Mesenchymal stem cell (in vitro differentiated cells and primary cell): ENCODE results near the gene SRL.

ENCODE experiments used
- DNase-seq: peaks from one replicate; pipeline ENCODE4 v3.0.0-alpha.2; 2013
- H2AFZ ChIP-seq: one replicate; pipeline ENCODE4 v1.6.1; 2013; ENCODE audit warnings: low read depth, mild to moderate bottlenecking, control low read depth, inconsistent platforms, low read length, moderate library complexity
- H2AK5ac ChIP-seq: 2 replicates; pipeline ENCODE4 v1.6.1; 2013; ENCODE audit warnings: low read length, moderate library complexity, mild to moderate bottlenecking, inconsistent platforms; ENCODE audit not compliant: severe bottlenecking
- H2BK120ac ChIP-seq: one replicate; pipeline ENCODE4 v1.6.1; 2013; ENCODE audit warnings: low read depth, mild to moderate bottlenecking, inconsistent platforms, low read length, moderate library complexity
- H2BK12ac ChIP-seq, 2 experiments: one replicate each; pipeline ENCODE4 v1.6.1; 2013; ENCODE audit warnings: inconsistent platforms in 2 of 2, low read length in 2 of 2, mild to moderate bottlenecking in 2 of 2, moderate library complexity in 2 of 2, control low read depth in 1 of 2
- H2BK15ac ChIP-seq: one replicate; pipeline ENCODE4 v1.6.1; 2013; ENCODE audit warnings: mild to moderate bottlenecking, low read depth, inconsistent platforms; ENCODE audit not compliant: poor library complexity, severe bottlenecking
- H2BK5ac ChIP-seq: 2 replicates; pipeline ENCODE4 v1.6.1; 2013; ENCODE audit warnings: low read depth, mild to moderate bottlenecking, low read length, control low read depth, inconsistent platforms; ENCODE audit not compliant: poor library complexity, severe bottlenecking
- H3K14ac ChIP-seq, 2 experiments: one replicate each; pipeline ENCODE4 v1.6.1; 2013; ENCODE audit warnings: inconsistent platforms in 2 of 2, low read length in 2 of 2, control low read depth in 1 of 2, mild to moderate bottlenecking in 1 of 2, moderate library complexity in 1 of 2
- H3K18ac ChIP-seq, 2 experiments: one replicate each; pipeline ENCODE4 v1.6.1; 2013; ENCODE audit warnings: inconsistent platforms in 2 of 2, low read length in 2 of 2, control low read depth in 1 of 2, low read depth in 1 of 2, mild to moderate bottlenecking in 1 of 2
- H3K23ac ChIP-seq, 2 experiments: one replicate each; pipeline ENCODE4 v1.6.1; 2013; ENCODE audit warnings: inconsistent platforms in 2 of 2, low read length in 2 of 2, mild to moderate bottlenecking in 2 of 2, moderate library complexity in 2 of 2, control low read depth in 1 of 2
- H3K27ac ChIP-seq: 2 replicates; pipeline ENCODE4 v1.5.1; 2013; ENCODE audit warnings: mild to moderate bottlenecking, moderate library complexity, low read length, control low read depth, inconsistent platforms; ENCODE audit not compliant: poor library complexity, severe bottlenecking
- H3K27me3 ChIP-seq, 2 experiments: 2 replicates each; pipeline versions ENCODE4 v1.6.1 to v1.7.0; 2013; ENCODE audit warnings: low read length in 2 of 2, mild to moderate bottlenecking in 2 of 2, moderate library complexity in 2 of 2, control low read depth in 1 of 2, inconsistent platforms in 1 of 2; ENCODE audit not compliant: control insufficient read depth in 1 of 2, insufficient read depth in 1 of 2
- H3K36me3 ChIP-seq, 2 experiments: 2 replicates each; pipeline versions ENCODE4 v1.6.1 to v1.7.0; 2013; ENCODE audit warnings: low read length in 2 of 2, control low read depth in 1 of 2, inconsistent platforms in 1 of 2, low read depth in 1 of 2, mild to moderate bottlenecking in 1 of 2; ENCODE audit not compliant: insufficient read depth in 2 of 2, control insufficient read depth in 1 of 2
- H3K4ac ChIP-seq, 2 experiments: one replicate each; pipeline ENCODE4 v1.6.1; 2013; ENCODE audit warnings: inconsistent platforms in 2 of 2, low read length in 2 of 2, mild to moderate bottlenecking in 2 of 2, moderate library complexity in 2 of 2, control low read depth in 1 of 2, low read depth in 1 of 2
- H3K4me1 ChIP-seq: 2 replicates; pipeline ENCODE4 v1.6.1; 2013; ENCODE audit warnings: low read depth, low read length, control low read depth; ENCODE audit not compliant: control insufficient read depth, insufficient read depth
- H3K4me2 ChIP-seq: 2 replicates; pipeline ENCODE4 v1.6.1; 2013; ENCODE audit warnings: low read length, mild to moderate bottlenecking, inconsistent platforms; ENCODE audit not compliant: poor library complexity, severe bottlenecking
- H3K4me3 ChIP-seq, 2 experiments: 2 replicates each; pipeline versions ENCODE4 v1.5.1 to v1.7.0; 2013; ENCODE audit warnings: low read length in 2 of 2, mild to moderate bottlenecking in 2 of 2, control low read depth in 1 of 2, low read depth in 1 of 2; ENCODE audit not compliant: insufficient read depth in 1 of 2
- H3K79me1 ChIP-seq: replicated peaks from 2 replicates; pipeline ENCODE4 v1.6.1; 2013; ENCODE audit warnings: mild to moderate bottlenecking, control low read depth, low read length, inconsistent platforms; ENCODE audit not compliant: poor library complexity, severe bottlenecking
- H3K9ac ChIP-seq: 2 replicates; pipeline ENCODE4 v1.7.0; 2013; ENCODE audit warnings: mild to moderate bottlenecking, low read length, moderate library complexity
- H3K9me3 ChIP-seq: 2 replicates; pipeline ENCODE4 v1.7.0; 2013; ENCODE audit warnings: mild to moderate bottlenecking, low read length; ENCODE audit not compliant: control insufficient read depth
- H4K8ac ChIP-seq: one replicate; pipeline ENCODE4 v1.6.1; 2013; ENCODE audit warnings: inconsistent platforms, mild to moderate bottlenecking, low read length, moderate library complexity
- H4K91ac ChIP-seq: one replicate; pipeline ENCODE4 v1.6.1; 2013; ENCODE audit warnings: mild to moderate bottlenecking, low read length, inconsistent platforms
- WGBS: methylation state at CpG from one replicate; pipeline ENCODE4 v1.1.7; 2013; ENCODE audit warnings: mixed read lengths; 5-methylcytosine and 5-hydroxymethylcytosine counted together

The SRL gene

GRCh38 chr16:4283939-4284338 is 42.1 kb upstream of the SRL start:
- H3K27ac ChIP-seq = no peak overlapping the region
- no peak overlapping the region for H3K9ac ChIP-seq
- no peak overlapping the region for H3K18ac ChIP-seq
- no peak overlapping the region for H3K4me2 ChIP-seq
- H2AK5ac ChIP-seq = no peak overlapping the region
- H2BK15ac ChIP-seq = no peak overlapping the region
- H3K9me3 ChIP-seq = no peaks in the 10 kb centered on the region
- no peak overlapping the region for H3K4me3 ChIP-seq
- no peak overlapping the region for H4K8ac ChIP-seq
- H3K79me1 ChIP-seq = no peaks in the 10 kb centered on the region
- no peak overlapping the region for H3K14ac ChIP-seq
- H3K27me3 ChIP-seq = no peaks in the 10 kb centered on the region
- H2BK12ac ChIP-seq = no peak overlapping the region
- peak; percentile 32 for DNase-seq
- no peak overlapping the region for H2BK120ac ChIP-seq
- H4K91ac ChIP-seq = no peak overlapping the region
- no peak overlapping the region for H2AFZ ChIP-seq
- no peaks in the 10 kb centered on the region for H3K36me3 ChIP-seq
- no peak overlapping the region for H2BK5ac ChIP-seq
- no peak overlapping the region for H3K23ac ChIP-seq
- peaks cover 18% of the 10 kb centered on the region for H3K4me1 ChIP-seq
- H3K4ac ChIP-seq = no peak overlapping the region
- 94% methylated on average over 1 of the region's 2 CpGs for WGBS

GRCh38 chr16:4283441-4283840 is 41.6 kb upstream of the SRL start:
- Histone ChIP-seq H3K4me2 (no peak overlapping the region), H3K4ac (no peak overlapping the region), H2AK5ac (no peak overlapping the region), H4K91ac (no peak overlapping the region), H3K18ac (no peak overlapping the region), H3K9me3 (no peaks in the 10 kb centered on the region), H3K9ac (no peak overlapping the region), H3K36me3 (no peaks in the 10 kb centered on the region), H3K79me1 (no peaks in the 10 kb centered on the region), H2BK120ac (no peak overlapping the region), H2BK5ac (no peak overlapping the region), H3K4me1 (peaks cover 13% of the 10 kb centered on the region), H3K27ac (no peak overlapping the region), H3K23ac (no peak overlapping the region), H2AFZ (no peak overlapping the region), H4K8ac (no peak overlapping the region), H2BK12ac (peak overlapping the region in 1 of 2 experiments; percentile 42), H3K27me3 (no peaks in the 10 kb centered on the region), H3K14ac (no peak overlapping the region), H3K4me3 (no peak overlapping the region), H2BK15ac (no peak overlapping the region)
- DNase-seq = no peak
- 94% methylated on average over 8 of the region's 8 CpGs for WGBS

- no peak overlapping the region for H2AK5ac ChIP-seq
- H2BK12ac ChIP-seq = no peak overlapping the region
- no peaks in the 10 kb centered on the region for H3K27me3 ChIP-seq
- H3K27ac ChIP-seq = no peak overlapping the region
- H3K14ac ChIP-seq = no peak overlapping the region
- H2BK5ac ChIP-seq = no peak overlapping the region
- no peak overlapping the region for H4K8ac ChIP-seq
- H3K4ac ChIP-seq = no peak overlapping the region
- no peak overlapping the region for H2AFZ ChIP-seq
- no peak overlapping the region for H2BK15ac ChIP-seq
- no peak overlapping the region for H3K9ac ChIP-seq
- no peak overlapping the region for H3K4me3 ChIP-seq
- no peaks in the 10 kb centered on the region for H3K9me3 ChIP-seq
- no peak overlapping the region for H3K23ac ChIP-seq
- no peak overlapping the region for H4K91ac ChIP-seq
- no peak overlapping the region for H3K4me2 ChIP-seq
- no peak for DNase-seq
- WGBS = 100% methylated on average over 1 of the region's 2 CpGs
- peaks cover 6% of the 10 kb centered on the region for H3K4me1 ChIP-seq
- H3K79me1 ChIP-seq = no peaks in the 10 kb centered on the region
- no peaks in the 10 kb centered on the region for H3K36me3 ChIP-seq
- H3K18ac ChIP-seq = no peak overlapping the region
- no peak overlapping the region for H2BK120ac ChIP-seq
These were observed 38.7 kb upstream of the SRL start for GRCh38 chr16:4280625-4281024.

GRCh38 chr16:4277987-4278513 is 36.2 kb upstream of the SRL start:
- H3K9me3 ChIP-seq = no peaks in the 10 kb centered on the region
- H3K36me3 ChIP-seq = no peaks in the 10 kb centered on the region
- peaks cover 7% of the 10 kb centered on the region for H3K4me1 ChIP-seq
- H3K27me3 ChIP-seq = no peaks in the 10 kb centered on the region
- no peak overlapping the region for H2AFZ ChIP-seq
- H2BK5ac ChIP-seq = no peak overlapping the region
- H3K4me3 ChIP-seq = no peak overlapping the region
- H3K18ac ChIP-seq = no peak overlapping the region
- no peak overlapping the region for H4K91ac ChIP-seq
- H3K4ac ChIP-seq = no peak overlapping the region
- H3K4me2 ChIP-seq = no peak overlapping the region
- H2AK5ac ChIP-seq = no peak overlapping the region
- H3K9ac ChIP-seq = no peak overlapping the region
- H2BK15ac ChIP-seq = no peak overlapping the region
- 100% methylated on average over 2 of the region's 2 CpGs for WGBS
- no peaks in the 10 kb centered on the region for H3K79me1 ChIP-seq
- no peak overlapping the region for H3K23ac ChIP-seq
- peak overlapping the region in 1 of 2 experiments; percentile 54 for H2BK12ac ChIP-seq
- H3K14ac ChIP-seq = no peak overlapping the region
- DNase-seq = no peak
- no peak overlapping the region for H2BK120ac ChIP-seq
- no peak overlapping the region for H3K27ac ChIP-seq
- H4K8ac ChIP-seq = no peak overlapping the region
